ENCODE measurements around the gene TYK2. TPM values are rescaled to one million over a fixed set of nuclear protein-coding genes. Genes with fewer than 3 reads are reported as not detected.

Gene TYK2
- total and polyA plus RNA-seq, 2 of the 13 experiments (the other 11 are each of a cell fraction or from before 2014, with no cell fraction given), result 38.8 to 60.1 TPM

DNA sequence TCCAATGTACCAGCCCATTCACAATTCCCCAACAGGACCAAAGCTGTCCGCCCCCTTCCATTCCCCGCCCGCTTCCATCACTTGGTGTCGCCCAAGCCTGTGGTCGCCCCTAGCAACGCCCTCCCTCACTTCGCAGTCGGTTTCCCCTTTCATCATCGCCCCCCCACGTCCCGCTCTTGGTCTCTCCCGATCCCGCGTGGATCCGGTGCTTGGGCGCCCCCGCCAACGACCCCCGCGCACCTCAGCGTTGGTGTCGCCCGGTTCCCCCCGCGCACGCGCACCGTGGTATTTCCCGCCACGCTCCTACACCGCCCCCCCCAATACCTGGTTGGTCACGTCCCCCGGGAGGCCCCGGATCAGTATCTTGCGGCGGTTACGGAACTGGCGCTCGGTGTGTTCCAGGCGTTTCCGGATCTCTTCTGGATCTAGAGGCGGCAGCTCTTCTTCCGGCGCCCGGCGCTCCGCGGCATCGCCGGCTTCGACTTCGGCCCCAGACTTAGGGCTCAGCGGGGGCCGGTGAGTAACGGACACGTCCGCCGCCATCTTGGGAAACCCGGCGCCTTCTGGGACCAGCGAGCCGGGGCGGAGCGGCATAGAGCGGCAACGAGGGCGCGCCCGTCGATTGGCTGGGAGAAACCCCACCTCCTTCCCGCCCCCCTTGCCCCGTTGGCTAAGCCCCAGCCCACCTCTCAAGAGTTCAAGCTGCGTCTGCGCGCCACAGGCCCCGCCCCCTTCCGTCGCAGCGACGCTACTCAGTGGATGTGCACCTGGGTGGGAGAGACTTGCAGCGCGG is 47.2 kb downstream of the TYK2 start, which contains the start of gene RAVER1:
Gene RAVER1, minus strand, starts transcription at position 565 of the 793 bp plus-strand sequence. Its CDS starts 22 bp downstream, at position 543.
- under 1% methylated on average over 47 of the region's 82 CpGs for WGBS (ENCODE audit: low lambda C conversion rate)
- DNase-seq (ENCODE audit: low spot score) (peak; percentile 91), ATAC-seq (peak; percentile 70), FAIRE-seq (peak; percentile 54)
- Histone ChIP-seq H3K9me3 (ENCODE audit: low read length) (no peaks in the 10 kb centered on the region), H2AFZ (ENCODE audit: low read length) (no peak within 1 kb of the TSS), H3K4me1 (ENCODE audit: insufficient read depth, low read length) (peaks cover 37% of the 10 kb centered on the region), H3K4me2 (ENCODE audit: low read depth, low read length) (peak within 1 kb of the TSS; percentile 98), H3K79me2 (ENCODE audit: insufficient read depth, low read length) (peaks cover 37% of the 10 kb centered on the region), H3K9ac (ENCODE audit: insufficient read depth, low read depth, low read length) (peak within 1 kb of the TSS; percentile 96), H3K27ac (ENCODE audit: extremely low read length, insufficient read depth, low read length) (peak within 1 kb of the TSS; percentile 95), H3K4me3 (replicated peaks in 1 of 3; ENCODE audit: insufficient read depth in 1 of 3, low read depth in 2 of 3, low read length in 3 of 3) (peak within 1 kb of the TSS; percentile 77 to 89 (median 86)), H3K27me3 (ENCODE audit: control insufficient read depth in 1 of 2, insufficient read depth in 2 of 2, low read length in 2 of 2) (no peaks in the 10 kb centered on the region; a peak in 1 of 5 replicates), H4K20me1 (ENCODE audit: insufficient read depth, low read length) (peaks cover 12% of the 10 kb centered on the region; the same call in 1 of the 2 replicates), H3K36me3 (replicated peaks in 1 of 2; ENCODE audit: control insufficient read depth in 1 of 2, insufficient read depth in 2 of 2, low read length in 2 of 2) (peaks cover 18 to 28% of the 10 kb centered on the region in 2 experiments)
- intact Hi-C loops (cut with micrococcal nuclease; ENCODE audit: unreplicated experiment) (loop anchor here (2.0 kb wide), 1 partner anchor 40 kb away; no protein-coding TSS in a partner anchor), in situ Hi-C loops (cut with HindIII; ENCODE audit: extremely low pct_ligation_motif_present, low pct_unique_long_range_greater_than_20kb) (no loop called here)
- ChIA-PET CTCF (ENCODE audit: low intra/inter-chr PET ratio, low total read pairs) (no interaction called here), POLR2A (interaction anchor here (0.5 to 6.9 kb wide), 19 partner anchors 9 to 388 kb away, joined by 3 to 79 read pairs (median 5); partner anchors contain the start of genes CDC37, FDX2, ICAM1 and ICAM4)
- BruUV-seq (replicated peaks), result no TSS peak
- peak; percentile 64; the same call in 1 of the 2 replicates for TF ChIP-seq ZNF775 (CRISPR knock-in tag; IDR thresholded peaks at IDR 0.05; ENCODE audit: borderline replicate concordance)
- TF ChIP-seq ZNF431 (CRISPR knock-in tag; IDR thresholded peaks at IDR 0.05; ENCODE audit: borderline replicate concordance, low read depth), result peak; percentile 66; the same call in 1 of the 2 replicates
- TF ChIP-seq, protein P1, sequence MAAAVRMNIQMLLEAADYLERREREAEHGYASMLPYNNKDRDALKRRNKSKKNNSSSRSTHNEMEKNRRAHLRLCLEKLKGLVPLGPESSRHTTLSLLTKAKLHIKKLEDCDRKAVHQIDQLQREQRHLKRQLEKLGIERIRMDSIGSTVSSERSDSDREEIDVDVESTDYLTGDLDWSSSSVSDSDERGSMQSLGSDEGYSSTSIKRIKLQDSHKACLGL (CRISPR knock-in tag; IDR thresholded peaks at IDR 0.05), result peak; percentile 73; the same call in 1 of the 2 replicates
- TF ChIP-seq JUN (CRISPR knock-in tag; IDR thresholded peaks at IDR 0.05), result peak; percentile 8; the same call in 1 of the 2 replicates
- peak; percentile 78 for TF ChIP-seq ZNF350 (CRISPR knock-in tag; IDR thresholded peaks at IDR 0.05; ENCODE audit: borderline replicate concordance, low read depth)
- TF ChIP-seq HES4 (CRISPR knock-in tag; IDR thresholded peaks at IDR 0.05; ENCODE audit: borderline replicate concordance), result 0 out of 2 replicates have a peak, but pooled peaks have one; percentile 17
- TF ChIP-seq ZNF34 (CRISPR knock-in tag; IDR thresholded peaks at IDR 0.05; ENCODE audit: borderline replicate concordance), result peak; percentile 66; the same call in 1 of the 2 replicates
- peak; percentile 86 for TF ChIP-seq ZNF781 (CRISPR knock-in tag; IDR thresholded peaks at IDR 0.05; ENCODE audit: borderline replicate concordance, not compliant biosample characterization)
- TF ChIP-seq NFKB2 (CRISPR knock-in tag; IDR thresholded peaks at IDR 0.05; ENCODE audit: borderline replicate concordance), result peak; percentile 22; the same call in 1 of the 2 replicates
- TF ChIP-seq, protein P2, sequence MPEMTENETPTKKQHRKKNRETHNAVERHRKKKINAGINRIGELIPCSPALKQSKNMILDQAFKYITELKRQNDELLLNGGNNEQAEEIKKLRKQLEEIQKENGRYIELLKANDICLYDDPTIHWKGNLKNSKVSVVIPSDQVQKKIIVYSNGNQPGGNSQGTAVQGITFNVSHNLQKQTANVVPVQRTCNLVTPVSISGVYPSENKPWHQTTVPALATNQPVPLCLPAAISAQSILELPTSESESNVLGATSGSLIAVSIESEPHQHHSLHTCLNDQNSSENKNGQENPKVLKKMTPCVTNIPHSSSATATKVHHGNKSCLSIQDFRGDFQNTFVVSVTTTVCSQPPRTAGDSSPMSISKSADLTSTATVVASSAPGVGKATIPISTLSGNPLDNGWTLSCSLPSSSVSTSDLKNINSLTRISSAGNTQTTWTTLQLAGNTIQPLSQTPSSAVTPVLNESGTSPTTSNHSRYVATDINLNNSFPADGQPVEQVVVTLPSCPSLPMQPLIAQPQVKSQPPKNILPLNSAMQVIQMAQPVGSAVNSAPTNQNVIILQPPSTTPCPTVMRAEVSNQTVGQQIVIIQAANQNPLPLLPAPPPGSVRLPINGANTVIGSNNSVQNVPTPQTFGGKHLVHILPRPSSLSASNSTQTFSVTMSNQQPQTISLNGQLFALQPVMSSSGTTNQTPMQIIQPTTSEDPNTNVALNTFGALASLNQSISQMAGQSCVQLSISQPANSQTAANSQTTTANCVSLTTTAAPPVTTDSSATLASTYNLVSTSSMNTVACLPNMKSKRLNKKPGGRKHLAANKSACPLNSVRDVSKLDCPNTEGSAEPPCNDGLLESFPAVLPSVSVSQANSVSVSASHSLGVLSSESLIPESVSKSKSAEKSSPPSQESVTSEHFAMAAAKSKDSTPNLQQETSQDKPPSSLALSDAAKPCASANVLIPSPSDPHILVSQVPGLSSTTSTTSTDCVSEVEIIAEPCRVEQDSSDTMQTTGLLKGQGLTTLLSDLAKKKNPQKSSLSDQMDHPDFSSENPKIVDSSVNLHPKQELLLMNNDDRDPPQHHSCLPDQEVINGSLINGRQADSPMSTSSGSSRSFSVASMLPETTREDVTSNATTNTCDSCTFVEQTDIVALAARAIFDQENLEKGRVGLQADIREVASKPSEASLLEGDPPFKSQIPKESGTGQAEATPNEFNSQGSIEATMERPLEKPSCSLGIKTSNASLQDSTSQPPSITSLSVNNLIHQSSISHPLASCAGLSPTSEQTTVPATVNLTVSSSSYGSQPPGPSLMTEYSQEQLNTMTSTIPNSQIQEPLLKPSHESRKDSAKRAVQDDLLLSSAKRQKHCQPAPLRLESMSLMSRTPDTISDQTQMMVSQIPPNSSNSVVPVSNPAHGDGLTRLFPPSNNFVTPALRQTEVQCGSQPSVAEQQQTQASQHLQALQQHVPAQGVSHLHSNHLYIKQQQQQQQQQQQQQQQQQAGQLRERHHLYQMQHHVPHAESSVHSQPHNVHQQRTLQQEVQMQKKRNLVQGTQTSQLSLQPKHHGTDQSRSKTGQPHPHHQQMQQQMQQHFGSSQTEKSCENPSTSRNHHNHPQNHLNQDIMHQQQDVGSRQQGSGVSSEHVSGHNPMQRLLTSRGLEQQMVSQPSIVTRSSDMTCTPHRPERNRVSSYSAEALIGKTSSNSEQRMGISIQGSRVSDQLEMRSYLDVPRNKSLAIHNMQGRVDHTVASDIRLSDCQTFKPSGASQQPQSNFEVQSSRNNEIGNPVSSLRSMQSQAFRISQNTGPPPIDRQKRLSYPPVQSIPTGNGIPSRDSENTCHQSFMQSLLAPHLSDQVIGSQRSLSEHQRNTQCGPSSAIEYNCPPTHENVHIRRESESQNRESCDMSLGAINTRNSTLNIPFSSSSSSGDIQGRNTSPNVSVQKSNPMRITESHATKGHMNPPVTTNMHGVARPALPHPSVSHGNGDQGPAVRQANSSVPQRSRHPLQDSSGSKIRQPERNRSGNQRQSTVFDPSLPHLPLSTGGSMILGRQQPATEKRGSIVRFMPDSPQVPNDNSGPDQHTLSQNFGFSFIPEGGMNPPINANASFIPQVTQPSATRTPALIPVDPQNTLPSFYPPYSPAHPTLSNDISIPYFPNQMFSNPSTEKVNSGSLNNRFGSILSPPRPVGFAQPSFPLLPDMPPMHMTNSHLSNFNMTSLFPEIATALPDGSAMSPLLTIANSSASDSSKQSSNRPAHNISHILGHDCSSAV (CRISPR knock-in tag; IDR thresholded peaks at IDR 0.05; ENCODE audit: borderline replicate concordance), result no peak
